GM18951 (cell line): Measurements from ENCODE around the gene EFL1.

Source experiments
- POLR2A ChIP-seq: IDR thresholded peaks from 4 replicates; pipeline ENCODE4 v1.6.1; 2011; ENCODE audit warnings: mild to moderate bottlenecking; ENCODE audit not compliant: insufficient read length, insufficient read depth; ENCODE audit errors: extremely low read depth
- in situ Hi-C: fragments of 300-500 bp; cut with MboI; formaldehyde crosslinking; loops from one replicate; pipeline ENCODE4 v1.12.0; 2022; ENCODE audit warnings: low sequenced_read_pairs, mixed read lengths, inconsistent platforms; ENCODE audit not compliant: unreplicated experiment

EFL1 gene

DNA sequence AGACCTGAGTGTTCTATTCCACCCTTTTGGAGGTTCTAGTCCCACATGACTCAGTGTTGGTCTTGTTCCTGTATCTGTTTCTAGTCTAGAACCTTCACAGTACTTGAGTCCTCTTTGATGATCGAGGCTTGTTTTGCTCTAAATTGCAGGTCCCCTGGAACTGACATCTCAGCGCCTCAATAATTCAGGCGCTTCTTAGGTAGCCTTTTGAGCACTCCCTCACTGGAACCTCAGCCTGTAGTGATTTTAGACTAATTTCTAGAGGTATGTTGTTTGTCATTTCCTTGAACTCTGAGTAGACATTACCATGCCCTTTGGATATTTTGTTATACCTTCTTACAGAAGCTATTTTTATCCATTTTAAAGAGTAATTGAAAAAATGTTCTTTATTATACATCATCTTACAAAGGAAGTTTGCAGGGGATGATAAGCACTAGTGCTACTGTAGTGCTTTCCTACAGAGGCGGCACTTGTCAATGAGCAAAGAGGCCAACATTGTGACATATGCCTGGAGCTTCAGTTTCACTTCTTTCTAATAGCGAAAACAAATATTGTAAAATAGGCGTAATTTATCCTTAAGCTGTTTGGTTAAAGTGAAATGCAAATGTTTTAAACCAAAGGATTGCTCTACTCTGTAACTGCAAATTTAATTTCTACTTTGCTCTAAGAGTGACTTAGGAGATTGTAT, 75.7 kb downstream of the EFL1 start:
- no peak for TF ChIP-seq POLR2A
- in situ Hi-C loops: no loop called here

DNA sequence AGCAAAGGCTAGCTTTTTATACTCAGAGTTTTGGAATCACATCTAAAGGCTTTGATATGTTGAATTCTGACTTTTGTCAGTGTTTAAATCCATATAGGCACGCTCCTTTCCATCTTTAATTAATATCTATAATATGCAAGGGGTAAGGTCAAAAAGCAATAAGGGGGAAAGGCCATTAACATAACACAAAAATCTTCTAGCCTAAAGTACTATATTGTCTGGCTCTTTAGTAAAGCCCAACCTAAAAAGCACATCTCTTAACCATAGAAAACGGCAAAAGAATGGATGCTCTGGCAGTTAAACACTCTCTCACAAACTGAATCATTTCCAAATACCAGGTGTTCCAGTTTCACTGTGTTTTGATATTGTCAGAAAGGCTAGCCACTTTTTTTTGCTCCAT, 76.4 kb downstream of the EFL1 start:
- in situ Hi-C loops: no loop called here

DNA sequence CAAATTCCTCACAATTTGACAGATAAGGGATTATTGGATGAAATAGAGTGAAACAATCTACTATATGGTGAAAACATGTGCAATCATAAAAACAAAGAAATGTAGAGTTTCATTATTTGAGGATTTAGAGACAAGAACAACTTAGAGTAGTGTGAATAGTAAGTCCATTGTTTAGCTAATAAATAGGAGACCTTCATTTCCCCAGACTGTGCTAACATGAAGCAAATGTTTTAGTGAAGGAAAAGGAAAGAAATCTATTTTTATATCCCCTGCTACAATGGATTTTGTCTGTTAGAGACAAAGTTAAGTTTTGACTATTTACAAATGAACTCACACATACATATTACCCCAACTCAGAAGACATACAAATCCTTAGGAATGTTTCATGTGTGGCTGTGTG, 77.8 kb downstream of the EFL1 start:
- no peak for TF ChIP-seq POLR2A
- in situ Hi-C loops: no loop called here

More for the DNA sequence above, 76.4 kb downstream of the EFL1 start:
- no peak for TF ChIP-seq POLR2A

DNA sequence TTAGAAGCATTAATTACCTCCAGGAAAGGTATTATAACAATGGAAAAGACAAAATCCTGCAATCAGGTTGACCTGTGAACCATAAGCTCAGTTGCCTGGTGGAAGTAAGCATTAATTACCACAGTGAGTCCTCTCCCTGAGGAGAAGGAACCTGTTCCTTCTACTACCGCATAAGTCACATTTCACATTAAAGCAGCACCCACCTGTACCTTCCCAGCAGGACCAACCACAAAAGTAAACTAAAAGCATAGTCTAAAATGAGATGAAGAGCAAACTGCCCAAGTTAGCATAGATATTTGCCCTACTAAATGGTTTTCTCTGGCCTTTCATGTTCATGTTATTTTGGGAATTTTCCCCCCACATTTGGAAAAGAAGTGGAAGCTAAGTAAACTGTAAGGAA, 78.2 kb downstream of the EFL1 start:
- in situ Hi-C loops: no loop called here
- TF ChIP-seq POLR2A: no peak

DNA sequence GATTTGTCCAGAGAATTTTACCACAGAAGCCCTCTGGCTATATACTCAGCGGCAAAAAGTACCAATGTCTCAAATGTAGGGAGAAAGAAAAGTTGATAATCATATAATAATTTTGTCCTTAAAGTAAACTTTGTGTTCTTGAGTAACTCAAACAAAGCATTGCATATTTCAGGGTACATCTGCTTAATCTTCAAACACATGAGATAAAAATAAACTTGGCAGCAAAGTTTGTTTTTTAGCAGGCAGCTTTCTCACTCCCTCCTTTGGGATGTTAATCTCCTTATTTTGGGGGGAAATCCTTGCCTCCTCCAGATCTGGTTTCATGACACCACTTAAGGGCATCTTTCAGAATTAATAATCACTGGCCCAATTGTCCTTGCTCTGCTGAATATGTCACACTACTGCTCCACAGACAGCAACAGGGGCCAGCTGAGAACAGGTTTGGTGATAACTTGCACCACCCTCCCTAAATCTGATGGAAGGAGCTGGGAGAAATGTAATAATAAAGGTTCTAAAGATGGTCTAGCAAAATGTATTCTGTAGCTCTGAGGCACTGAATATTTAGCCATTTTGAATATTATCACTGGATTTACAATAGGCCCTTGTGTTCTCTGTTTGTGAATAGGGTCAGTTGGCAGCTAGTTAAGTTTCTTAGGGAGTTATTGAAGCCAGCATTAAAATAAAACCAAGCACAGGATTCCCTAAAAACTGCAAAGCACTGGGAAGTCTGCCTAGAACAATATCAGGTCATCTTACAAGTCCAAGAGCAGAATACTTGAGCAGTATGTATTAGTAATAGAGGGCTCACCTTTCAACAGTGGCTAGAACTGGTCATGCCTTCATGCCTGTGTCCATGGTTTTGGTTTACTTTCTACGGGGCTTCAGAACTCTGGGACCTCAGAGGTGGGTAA, 79.2 kb downstream of the EFL1 start:
- in situ Hi-C loops: no loop called here
- TF ChIP-seq POLR2A: no peak

DNA sequence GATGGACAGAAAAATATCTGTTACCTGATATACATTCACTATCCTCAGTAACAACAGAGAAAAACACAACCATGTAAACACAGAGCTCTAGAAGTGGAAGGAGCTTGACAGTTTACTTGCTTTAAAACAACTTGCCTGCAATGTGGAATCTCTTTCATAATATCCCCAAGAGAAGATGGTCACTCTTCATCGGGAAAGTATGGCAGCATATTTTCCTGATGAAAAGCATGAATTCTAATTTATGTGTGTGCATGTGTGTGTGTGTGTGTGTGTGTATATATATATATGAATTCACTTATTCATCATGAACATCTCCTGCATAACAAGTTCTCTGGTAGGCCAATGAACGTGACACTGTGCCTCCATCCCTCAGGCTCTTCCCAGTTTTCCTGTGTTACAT, 81.2 kb downstream of the EFL1 start:
- TF ChIP-seq POLR2A: no peak
- in situ Hi-C loops: no loop called here

DNA sequence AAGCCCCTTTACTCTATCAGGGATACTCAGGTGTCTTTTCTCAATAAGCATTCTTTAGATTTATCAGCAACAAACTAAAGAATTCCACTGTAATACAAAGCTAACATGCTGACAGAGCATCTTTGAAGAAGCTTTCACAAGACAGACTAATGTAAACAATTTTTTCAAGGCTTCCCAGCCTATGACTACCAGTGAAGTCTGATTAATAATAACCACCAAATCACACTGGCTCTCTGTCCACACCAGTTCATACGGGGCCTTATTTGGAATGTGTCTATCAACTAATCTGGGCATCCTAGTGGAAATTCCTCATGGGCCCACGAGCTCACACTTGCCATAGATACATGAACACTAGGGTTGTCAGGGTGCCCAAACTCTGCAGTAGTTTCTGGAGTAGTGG, 84.5 kb downstream of the EFL1 start:
- in situ Hi-C loops: no loop called here
- no peak for TF ChIP-seq POLR2A

DNA sequence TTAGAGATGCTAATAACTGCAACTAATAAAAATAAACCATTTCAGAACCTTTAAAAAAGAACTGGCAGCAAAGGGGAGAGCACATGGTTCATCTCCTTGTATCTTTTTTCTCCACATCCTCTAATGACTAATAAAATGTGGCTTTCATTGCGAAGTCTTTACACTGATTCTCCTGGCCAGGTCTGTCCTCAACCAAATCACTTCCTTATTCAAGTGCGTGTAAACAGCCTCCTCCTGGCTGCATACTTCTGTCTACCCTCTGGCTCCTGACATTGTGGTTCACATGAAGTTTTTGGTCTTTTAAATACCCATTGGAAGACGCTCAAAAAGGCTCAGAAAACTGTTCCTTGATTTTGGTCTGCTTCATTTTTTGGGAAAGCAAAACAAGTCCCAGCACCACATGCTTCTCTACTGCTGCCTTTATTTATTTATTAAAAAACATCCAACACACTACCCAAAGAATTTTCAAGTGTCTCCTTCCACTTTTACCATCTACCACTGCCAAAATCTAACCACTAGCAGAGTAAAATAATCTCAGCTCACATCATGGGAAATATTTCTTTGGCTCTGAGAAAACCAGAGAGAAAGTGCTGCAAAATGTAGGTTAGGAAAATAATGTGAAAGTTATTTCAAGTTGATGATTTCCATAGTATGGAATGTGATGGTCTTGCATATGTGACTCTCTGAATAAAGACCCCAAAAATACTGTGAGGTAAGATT, 85.1 kb downstream of the EFL1 start:
- in situ Hi-C loops: no loop called here
- no peak for TF ChIP-seq POLR2A

DNA sequence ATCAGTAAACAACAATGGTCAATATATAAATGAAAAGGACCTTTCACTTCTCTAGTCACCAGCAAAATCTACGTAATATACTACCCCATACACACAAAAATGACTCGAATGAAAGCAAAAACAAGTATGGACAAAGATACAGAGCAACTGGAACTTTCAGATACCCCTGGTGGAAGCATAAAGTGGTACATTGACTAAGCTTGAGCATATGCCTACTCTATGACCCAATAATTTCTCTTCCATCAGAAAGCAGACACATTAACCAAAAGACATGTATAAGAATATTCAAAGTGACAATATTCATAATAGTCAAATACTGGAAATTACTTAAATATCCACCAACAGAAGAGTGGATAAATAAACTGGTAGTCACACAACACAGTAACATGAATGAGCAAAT, 86.0 kb downstream of the EFL1 start:
- TF ChIP-seq POLR2A: no peak

DNA sequence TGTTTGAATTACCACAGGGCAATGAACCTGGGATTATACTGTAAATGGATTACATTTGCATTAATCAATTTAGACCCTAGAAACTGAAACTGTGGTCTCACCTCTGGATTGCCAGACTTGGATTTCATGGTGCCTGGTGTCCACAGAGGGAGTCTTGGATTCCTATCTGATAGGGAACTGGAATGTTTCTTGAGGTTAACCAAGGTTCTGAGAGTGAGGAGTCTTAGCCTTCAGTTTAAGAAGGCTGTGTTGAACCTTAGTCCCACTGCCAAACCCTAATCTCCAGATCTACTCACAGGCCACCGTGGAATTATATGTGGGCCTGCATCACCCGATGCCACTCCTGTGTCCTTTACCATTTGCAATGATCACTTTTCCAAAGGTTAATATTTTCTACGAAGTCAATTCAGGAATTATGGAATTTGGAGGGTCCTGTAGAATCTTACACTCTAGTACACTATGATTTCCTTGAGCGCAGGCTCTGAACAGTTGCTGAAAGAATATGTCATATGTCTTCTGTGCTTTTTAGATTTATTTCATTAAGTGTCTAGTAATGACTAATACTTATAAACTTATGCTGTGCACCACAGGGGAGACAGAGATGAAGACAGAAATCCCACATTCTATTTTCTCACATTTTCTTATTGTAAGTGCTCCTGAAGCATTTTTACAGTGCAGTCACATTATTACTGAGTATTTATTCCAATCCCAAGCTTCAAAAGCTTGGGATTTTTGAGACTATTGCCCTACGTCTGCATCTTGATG, 87.9 kb downstream of the EFL1 start:
- in situ Hi-C loops: no loop called here
- no peak for TF ChIP-seq POLR2A

More for the DNA sequence above, 86.0 kb downstream of the EFL1 start:
- in situ Hi-C loops: no loop called here

DNA sequence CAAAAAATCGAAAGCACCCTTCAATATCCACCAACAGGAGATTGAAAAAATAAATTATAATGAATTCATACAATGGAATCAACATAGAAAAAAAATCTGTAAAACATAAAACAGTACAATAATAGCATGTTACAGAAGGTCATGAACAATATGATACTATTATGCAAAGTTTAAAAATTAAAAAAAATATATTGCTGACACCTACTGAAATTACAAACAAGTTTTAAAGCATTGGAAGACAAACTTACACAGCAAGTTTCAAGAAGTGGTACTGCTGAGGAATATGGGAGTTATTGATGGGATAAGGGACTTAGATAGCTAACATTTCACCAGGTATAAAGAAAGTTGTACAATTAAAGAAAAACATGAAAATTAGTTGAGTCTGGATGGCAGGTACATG, 89.4 kb downstream of the EFL1 start:
- no peak for TF ChIP-seq POLR2A
- in situ Hi-C loops: no loop called here

DNA sequence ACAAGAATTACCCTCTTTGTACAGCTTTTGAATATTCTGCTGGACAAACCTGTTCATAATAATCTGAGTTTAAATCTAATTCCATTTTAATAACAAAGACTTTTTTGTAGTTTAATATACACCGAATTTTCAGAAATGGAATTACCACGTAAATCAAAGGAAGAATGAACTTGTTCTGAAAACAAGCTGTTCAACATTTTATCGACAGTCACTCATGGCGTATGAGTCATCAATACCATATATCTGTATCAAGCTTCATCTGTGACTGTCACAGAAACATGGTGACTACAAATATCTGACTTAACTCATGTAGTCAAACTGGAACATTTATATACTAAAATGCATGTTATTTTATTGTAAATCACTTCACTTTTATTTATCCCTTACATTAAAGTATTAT, 90.0 kb downstream of the EFL1 start:
- in situ Hi-C loops: no loop called here
- TF ChIP-seq POLR2A: no peak

DNA sequence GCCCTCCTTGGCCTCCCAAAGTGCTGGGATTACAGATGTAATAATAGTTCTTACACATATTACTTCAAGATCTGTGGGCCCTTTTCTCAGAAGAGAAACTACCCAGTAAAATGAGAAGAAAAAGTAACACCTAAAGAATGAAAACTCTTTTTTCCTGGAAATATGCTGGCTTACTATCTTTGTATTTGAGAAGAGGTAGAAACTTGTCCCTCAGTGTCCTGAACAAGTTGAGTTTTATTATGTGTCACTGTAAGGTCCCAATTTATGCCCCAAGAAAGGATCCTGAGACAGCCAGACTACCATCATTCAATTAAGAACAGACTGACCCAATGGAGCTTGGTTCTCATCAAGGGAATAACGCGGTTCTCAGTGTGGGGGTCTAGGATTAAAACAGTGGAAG, 93.8 kb downstream of the EFL1 start:
- in situ Hi-C loops: no loop called here
- no peak for TF ChIP-seq POLR2A
